NCI-H2196 treated with DMSO at 0.1 percent for 48 hours (cell line): ENCODE results near the gene UQCRQ.

Source experiments
- DNase-seq: peaks from one replicate; lab custom pipeline; 2025; ENCODE audit not compliant: unreplicated experiment; lab: John Stamatoyannopoulos, UW

Gene UQCRQ

DNA sequence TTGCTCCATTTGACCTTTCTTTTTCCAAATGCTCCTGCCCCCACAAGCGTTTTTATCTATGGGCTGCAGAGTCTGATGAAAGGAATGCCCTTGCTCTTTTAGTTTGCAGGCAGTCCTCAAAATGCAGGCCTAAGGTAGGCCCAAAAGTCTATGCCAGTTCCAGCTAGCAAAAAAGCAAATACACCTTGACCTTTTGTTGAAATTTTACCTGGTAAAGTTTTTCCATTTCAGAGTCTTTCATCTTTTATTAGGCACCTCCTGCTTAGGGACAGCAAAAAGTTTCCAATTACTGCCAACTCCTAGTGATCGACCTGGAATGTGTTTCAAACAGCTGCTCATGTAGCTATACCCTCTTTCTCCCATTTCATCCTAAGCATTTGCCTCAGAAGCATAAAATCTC is 4.4 kb downstream of the UQCRQ start:
- no peak for DNase-seq

DNA sequence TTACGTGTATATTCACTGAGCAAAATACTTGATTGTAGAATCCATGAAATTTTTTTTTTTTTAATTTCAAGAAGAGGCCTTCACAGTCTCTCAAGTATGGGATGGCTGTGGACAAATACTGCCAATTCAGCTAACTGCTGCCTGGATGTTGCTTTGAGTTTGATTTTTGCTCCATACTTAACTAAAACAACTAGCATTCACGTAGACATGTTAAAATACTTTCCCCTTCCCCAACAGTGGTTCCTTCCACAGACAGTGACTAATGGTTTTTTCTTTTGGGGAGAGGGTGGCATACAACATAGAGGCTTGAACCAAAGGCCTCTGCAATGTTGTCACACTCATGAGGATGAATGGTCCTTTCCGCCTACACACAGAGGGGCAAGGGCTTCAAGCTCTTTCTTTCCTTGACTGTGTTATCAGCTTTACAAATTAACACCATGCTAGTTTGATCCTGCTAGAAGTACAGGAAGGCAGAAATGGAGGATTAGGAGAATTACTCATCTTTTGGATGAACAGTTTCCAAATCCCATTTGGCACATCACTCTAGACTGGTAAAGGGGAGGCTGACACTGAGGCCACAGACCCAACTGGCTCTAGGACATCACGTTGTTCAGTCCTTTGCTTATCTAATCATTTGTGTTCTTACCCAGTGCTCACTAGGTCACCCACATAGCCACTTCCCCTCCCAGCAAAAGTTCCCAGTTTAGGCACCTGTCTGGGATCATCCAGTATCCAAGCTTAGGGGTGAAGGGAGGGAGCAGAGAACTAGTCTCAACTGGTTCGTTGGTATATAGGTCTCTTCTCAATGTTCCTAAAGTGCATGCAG is 5.2 kb downstream of the UQCRQ start:
- no peak for DNase-seq

DNA sequence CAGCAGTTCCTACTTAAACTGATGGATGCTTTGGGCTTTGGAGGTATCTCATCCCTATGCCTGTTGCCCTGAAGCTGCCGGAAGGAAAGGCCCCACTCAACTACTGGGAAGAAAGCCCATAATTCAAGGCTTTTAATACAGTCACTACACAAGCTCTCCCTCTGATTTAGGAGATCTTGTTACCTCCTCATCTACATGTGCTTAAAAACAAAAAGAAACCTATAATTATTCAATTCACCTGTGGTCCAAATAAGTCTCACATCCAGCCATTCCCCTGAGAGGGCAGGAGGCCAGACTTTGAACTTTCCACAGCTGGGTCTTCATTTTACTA is 6.3 kb downstream of the UQCRQ start:
- DNase-seq, result no peak

DNA sequence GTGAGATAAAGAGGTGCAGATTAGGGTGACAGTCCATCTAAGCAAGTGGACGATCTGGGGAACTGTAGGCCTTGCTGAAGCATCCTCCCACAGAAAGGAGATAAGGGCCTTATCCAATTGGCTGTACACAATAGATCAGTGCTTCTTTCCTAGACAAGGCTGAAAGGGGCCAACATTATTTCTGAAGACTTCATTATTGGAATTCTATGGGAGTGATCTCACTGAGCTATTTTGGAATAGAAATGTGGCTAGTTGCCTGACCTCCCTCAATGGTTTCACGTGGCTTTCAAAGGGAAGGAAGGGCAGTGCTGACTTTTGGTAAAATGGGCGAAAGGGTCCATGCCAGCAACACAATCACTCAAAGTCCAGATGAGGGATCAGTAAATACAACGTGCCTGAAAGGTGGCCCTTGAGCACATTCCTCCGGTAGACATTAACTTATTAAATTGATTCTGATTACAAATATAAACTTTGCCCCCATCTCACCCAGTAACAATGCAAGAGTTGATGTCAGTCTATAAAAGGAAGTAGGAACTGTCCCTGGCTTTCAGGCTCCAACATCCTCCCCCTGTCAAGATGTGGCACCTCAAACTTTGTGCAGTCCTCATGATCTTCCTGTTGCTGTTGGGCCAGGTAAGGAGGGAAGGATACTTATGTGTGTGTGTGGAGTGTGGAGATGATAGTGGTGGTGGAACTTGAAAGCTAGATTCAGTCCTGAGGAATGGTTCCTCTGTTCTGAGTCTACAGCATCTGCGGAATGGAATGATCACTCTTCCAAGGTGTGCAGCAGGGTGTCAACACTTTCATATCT is 6.9 kb downstream of the UQCRQ start, which contains the start of gene LEAP2:
Gene LEAP2 (plus strand): TSS at position 550 of the 811 bp plus-strand sequence. CDS start 27 bp downstream, at position 577.
- no peak for DNase-seq

DNA sequence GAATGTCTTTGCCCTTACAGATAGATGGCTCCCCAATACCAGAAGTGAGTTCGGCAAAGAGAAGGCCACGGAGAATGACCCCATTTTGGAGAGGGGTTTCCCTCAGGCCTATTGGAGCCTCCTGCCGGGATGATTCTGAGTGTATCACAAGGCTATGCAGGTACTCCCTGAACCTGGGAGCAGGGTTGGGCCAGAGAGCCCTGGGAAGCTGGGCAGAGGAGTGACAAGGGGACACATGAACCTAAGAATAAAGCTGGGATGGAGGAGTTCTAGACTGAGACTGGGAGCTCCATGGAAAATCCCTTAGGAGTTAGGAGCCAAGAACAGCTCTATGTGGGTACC is 7.5 kb downstream of the UQCRQ start:
- no peak for DNase-seq

DNA sequence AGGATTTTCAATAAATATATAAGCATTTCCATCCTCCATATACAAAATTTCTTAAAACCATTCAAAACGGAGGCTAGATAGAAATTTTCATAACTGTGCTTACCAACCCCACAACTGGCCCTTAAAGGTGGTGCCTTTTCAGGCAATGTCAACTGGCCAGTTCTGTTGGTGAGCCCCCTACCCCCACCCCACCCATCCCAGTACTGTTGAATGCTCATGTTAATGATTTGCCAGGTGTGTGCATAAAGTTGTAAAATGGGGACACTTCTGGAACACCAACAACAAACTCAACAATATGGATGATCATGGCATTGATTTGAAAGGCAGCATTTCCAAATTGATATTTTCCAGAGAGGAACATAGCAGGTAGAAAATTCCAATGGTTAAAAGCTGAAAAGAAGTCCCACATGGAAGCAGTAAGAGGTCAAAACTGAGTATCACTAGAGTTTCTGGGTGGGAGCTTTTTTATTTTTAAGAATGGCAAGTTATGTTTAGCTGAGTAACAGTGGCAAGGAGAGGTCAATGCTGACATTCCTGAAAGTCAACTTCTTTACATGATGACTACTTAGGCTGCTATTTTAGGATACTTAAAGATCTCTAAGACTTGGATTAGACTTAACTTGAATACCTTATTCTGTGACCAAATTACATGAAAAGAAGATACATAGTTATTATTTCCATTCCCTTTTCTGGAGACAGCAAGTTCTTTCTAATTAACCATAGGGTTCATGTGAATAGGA is 9.7 kb downstream of the UQCRQ start:
- no peak for DNase-seq

DNA sequence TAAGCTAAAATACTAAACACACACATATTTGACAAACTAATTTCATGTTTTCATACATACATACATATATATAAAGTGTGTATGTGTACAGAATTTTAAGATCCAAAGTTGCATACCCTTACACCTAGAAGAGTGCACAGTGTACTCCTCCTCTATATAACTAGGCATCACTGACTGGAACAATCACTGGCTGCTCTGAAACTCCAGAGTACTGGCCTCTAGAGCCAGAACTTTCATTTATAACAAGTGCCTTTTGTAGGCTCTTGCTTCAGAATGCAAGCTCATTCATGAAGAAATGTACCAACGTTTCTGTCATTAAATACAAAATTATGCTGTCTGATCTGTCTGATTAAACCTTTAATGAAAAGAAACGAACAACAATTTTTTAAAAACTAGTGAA is 11.0 kb downstream of the UQCRQ start:
- DNase-seq, result no peak

DNA sequence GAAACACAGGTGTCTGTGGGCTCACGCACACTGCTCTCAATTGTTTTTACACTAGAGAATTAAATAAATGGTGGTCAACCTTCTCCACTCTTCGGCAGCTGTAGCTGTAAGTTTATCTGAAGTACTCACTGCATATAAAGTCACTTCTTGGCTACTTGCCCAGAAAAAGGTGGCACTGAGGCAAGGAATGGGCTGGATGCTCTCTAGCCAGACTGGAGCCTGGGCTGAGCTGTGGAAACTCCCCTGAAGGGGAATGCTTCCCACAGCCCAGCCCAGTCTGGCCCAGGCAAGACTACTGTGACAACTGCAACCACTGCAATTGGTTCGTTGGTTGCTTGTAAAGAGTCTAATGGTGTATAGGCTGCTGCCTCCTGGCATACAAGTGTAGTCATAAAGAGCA is 11.5 kb downstream of the UQCRQ start:
- DNase-seq, result peak; percentile 57

DNA sequence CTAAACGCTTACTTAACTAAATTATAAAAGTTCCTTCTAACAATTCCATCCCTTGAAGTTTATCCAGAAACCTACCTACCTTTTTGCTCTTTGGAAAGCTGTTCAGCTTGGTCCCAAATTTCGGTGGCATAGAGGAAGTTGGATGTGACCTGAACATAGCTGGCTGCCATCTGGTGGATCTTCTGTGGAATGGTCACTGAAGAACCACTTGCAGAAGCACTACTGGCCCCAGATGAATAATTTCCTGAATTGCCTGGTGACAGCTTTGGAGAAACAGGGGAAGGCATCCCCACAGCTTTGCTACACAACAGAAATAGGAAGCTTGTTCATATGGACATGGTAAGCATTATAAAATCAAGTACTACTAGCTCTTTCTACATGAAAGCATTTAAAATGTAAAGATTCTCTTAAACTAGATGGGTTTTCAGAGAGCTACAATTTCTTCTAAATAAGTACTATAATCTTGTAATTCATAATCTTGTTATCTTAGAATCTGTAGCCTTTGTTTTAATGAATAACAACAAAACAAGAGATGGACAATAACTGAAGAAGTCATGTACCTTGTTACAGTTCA is 16.9 kb downstream of the UQCRQ start:
- DNase-seq, result peak; percentile 59

DNA sequence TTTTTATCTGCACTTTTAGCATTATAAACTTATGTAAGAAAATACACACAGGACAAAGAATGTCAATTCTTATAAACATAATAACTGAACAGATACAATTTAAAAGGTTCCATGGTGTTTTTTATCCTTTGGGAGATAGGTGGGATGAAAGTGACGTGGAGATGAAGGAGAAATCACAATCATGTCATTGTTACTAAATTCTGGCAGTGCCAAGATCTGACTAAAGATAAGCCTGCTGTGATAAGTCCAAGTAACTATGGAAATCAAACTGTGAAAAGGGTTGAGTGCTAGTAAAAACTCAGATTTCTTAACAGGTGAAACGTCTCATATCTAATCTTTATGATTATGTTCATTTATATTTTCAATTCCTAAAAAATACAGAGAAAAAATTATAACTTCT is 18.1 kb downstream of the UQCRQ start:
- DNase-seq, result no peak

DNA sequence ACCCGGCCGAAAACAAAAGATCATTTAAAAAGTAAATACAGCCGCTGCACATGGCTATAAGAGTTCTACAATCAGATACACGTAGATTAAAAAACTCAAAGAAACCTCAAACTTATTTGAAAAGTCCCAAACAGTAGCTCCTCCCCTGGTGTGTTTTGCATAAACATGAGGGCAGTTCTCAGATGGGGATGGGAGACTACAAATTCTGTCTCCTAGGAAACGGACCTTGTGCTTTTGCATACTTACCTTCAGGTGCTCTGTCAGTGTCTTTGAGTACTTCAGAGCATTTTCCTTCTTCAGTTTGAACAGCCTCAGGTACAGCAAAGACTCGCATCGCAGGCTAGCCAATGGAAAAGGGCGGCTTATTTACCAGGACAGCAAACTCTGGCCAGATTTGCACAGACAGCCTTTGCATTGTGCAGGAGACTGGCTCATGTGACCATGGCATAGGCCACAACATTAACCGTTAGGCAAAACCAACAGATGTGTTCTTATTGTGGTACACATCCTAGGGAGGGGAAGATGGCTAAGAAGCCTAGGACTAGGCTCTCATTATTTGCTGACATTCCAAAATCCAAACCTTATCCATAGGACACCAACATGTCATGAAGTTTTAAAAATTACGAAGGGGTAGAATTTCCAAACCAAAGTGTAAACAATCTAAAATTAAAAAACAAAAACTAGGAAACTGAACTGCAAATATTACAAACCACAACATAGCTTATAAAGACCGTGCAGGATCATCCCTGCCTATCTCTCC is 19.8 kb downstream of the UQCRQ start:
- DNase-seq, result no peak

DNA sequence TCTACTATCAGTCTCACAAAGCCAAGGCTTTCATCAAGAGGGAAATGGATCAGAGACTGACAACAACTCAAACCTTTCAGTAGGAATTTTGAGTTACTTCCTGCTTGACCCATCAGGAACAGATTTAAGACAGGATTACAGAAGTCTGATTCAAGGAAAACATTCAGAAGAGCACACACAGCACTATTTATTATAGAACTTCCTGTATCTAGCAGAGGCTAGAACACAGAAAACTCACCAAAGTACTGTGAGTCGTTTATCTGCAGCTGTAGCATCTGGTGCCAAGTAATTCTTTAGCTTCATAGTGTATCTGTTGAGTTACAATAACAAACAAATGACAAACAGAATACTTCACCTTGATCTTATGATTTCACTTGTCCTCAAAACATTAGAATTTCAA is 20.8 kb downstream of the UQCRQ start:
- DNase-seq, result no peak

DNA sequence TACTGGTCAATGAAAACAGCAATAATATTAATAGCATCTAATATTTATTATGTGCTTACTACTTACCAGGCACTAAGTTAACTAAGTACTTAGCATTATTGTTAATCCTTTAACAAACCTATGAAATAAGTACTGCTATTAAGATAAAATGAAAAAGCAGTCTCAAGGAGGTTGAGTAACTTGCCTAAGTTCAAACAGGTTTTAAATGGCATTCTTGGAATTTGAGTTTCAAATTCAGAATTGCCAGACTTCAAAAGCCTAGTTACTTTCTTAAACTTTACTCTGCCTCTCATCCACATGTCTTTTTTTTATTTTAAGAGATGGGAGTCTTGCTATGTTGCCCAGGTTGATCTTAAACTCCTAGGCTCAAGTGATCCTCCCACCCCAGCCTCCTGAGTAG is 23.1 kb downstream of the UQCRQ start:
- no peak for DNase-seq

DNA sequence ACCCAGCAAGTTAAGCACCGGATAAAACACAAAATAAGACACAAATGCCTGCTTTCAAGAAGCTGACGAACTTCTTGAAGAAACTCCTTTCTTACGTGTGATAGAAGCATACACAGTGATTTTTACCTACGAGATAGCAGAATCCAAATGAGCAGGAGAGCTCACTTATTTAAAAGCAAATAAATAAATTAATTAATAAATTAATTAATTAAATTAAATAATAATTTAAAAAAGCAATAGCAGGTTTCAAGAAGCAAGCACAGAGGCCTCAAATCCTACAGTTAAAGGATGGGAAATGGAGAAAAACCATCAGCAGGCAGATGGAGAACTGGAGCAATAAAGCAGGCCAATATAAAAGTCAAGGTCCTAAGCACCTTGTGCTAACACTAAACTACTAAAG is 24.4 kb downstream of the UQCRQ start:
- no peak for DNase-seq

DNA sequence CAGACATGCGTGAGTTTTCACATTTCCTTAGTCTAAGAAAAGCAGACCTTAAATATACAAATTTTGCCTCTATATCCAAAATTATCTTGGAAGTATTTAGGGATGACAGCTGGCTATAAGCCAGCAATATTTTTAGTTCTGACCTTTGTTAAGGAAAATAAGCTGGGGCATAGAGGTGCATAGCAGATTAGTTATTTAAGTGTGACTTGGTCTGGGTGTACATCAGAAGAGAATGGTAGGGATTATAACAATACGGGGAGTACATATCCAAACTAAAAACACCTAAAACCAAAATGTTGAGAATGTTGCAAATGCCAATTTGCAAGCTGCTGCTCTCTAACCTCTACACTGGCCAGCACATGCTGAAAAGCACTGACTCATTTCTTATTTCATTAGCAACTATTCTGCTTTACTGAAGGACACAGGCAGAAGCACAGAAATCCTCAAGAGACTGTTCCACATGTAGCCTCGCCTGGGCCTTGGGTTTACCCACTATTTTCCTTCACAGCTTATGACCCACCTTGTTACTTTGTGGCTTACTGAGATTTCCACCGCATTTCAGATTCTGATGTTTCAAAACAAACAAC is 29.4 kb downstream of the UQCRQ start:
- DNase-seq, result no peak

DNA sequence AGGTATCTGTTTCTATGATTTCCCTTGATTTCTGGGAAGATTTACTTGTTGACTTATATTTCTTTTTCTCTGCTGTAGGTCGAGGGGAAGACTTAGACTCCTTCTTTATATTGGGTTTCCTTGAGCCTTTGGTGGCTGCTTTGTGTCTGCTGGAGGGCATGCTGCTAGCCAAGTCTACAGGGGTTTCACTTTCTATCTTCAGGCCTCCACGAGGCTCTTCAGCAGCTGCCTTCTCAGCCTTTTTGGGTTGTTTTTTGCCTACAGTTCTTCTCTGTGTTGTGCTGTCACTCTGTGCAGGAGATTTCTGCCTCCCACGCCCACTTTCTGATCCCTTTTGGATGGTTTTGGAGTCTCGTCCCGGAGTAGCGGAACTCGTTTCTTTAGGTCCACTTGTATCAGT is 30.2 kb downstream of the UQCRQ start:
- no peak for DNase-seq

DNA sequence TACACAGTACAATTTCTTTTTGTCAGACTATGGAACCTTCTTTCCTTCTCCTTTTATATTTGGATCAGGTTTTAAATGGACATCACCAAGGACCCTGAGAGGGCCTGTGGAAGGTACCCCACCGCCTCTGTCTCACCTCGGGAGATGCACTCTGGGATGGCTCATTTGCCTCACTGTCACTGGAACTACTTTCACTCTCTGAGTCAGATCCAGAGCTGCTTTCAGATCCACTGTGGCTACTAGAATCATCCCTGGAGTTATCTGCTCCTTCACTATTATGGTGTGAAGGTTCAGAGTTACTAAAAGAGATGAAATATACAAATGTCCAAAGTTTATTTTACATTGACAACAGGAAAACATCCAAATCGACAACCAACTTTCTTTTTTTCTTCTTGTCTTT is 31.7 kb downstream of the UQCRQ start:
- DNase-seq, result no peak

DNA sequence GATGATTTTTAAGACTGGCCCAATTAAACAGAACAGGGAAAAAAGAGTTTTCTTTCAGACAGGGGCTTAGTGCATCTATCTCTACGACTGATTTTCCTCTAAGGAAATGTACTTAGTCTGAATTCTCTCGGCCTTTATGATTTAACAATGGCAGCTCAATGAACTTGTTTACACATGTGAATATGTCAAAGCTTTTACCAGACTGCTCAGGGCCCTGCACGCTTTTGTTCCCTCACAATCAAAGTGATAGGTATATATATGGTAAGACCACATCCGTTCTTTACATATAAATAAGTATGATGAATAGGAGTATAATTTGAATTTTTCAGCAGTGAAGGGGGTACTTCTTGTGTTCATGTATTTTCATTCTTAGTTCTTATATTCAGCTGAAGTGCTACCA is 34.6 kb downstream of the UQCRQ start:
- no peak for DNase-seq

DNA sequence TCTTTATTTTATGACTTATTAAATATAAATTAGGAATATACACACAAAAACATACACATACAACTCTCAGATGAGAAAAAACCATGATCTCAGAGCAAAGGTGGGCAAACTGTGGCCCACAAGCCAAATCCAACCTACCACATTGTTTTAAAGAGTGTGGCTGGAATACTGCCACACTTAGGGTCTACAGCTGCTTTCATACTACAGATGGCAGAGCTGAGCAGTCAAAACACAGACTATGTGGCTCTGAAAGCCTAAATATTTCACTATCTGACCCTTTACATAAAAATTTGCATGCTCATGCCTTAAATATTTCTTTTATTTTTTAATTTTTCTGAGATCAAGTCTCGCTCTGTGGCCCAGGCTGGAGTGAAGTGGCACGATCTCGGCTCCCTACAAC is 35.3 kb downstream of the UQCRQ start:
- no peak for DNase-seq

DNA sequence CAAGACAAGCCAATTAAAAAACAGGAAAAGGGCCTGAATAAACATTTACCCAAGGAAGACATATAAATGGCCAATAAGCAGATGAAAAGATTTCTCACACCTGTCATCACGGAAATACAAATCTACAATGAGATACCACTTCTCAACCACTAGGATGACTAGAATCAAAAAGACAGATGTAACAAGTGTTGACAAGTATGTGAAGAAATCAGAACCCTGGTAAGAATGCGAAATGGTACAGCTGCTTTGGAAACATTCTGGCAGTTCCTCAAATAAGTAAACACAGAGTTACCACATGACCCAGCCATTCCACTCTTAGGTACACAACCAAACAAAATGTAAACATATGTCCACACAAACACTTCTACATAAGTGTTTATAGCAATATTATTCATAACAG is 39.5 kb downstream of the UQCRQ start:
- peak; percentile 59 for DNase-seq
